H1 (cell line): Measurements from ENCODE around the gene MBTPS1. TPM values are rescaled to one million over a fixed set of nuclear protein-coding genes. Genes with fewer than 3 reads are reported as not detected.

Experiments
- CTCF ChIA-PET: fragments of 300-600 bp; sonication (Branson Sonifier 250); formaldehyde crosslinking; loops from one replicate; lab custom pipeline; 2021; ENCODE audit not compliant: partially characterized antibody; lab: Charles Lee
- POLR2A ChIA-PET: fragments of 300-600 bp; sonication (Branson Sonifier 250); formaldehyde crosslinking; loops from one replicate; lab custom pipeline; 2021; ENCODE audit warnings: inconsistent platforms; ENCODE audit not compliant: partially characterized antibody; lab: Charles Lee
- DNase-seq, 2 experiments: peaks; one replicate each; pipeline versions ENCODE4 v3.0.0 to v3.0.0-alpha.2; 2010 to 2022; ENCODE audit warnings: low spot score in 2 of 2, low read depth in 1 of 2, mixed read lengths in 1 of 2
- FAIRE-seq: peaks from 2 replicates; lab custom pipeline; 2011; peaks lifted over from hg19 to GRCh38; lab: Jason Lieb, UNC
- H2AFZ ChIP-seq: 2 replicates; pipeline ENCODE4 v1.8.1; 2012; ENCODE audit warnings: low read length, inconsistent platforms
- H2AK5ac ChIP-seq: 2 replicates; pipeline ENCODE4 v1.6.1; 2013; ENCODE audit warnings: low read depth, low read length
- H2BK120ac ChIP-seq: replicated peaks from 2 replicates; pipeline ENCODE3; 2013; ENCODE audit warnings: low read depth, low read length, inconsistent platforms
- H2BK12ac ChIP-seq: 2 replicates; pipeline ENCODE4 v1.6.1; 2013; ENCODE audit warnings: low read depth, low read length
- H2BK15ac ChIP-seq: 2 replicates; pipeline ENCODE4 v1.6.1; 2013; ENCODE audit warnings: low read length
- H2BK20ac ChIP-seq: 2 replicates; pipeline ENCODE4 v1.6.1; 2013; ENCODE audit warnings: low read length
- H2BK5ac ChIP-seq: 2 replicates; pipeline ENCODE4 v1.6.1; 2013; ENCODE audit warnings: low read depth, low read length
- H3K14ac ChIP-seq: 2 replicates; pipeline ENCODE4 v1.6.1; 2013; ENCODE audit warnings: inconsistent platforms; ENCODE audit not compliant: insufficient read length
- H3K18ac ChIP-seq: 2 replicates; pipeline ENCODE4 v1.6.1; 2013; ENCODE audit warnings: low read length; ENCODE audit errors: extremely low read depth
- H3K23ac ChIP-seq: 2 replicates; pipeline ENCODE4 v1.6.1; 2013; ENCODE audit warnings: inconsistent platforms; ENCODE audit not compliant: insufficient read length
- H3K23me2 ChIP-seq: 2 replicates; pipeline ENCODE4 v1.6.1; 2013; ENCODE audit warnings: low read depth, low read length
- H3K27ac ChIP-seq: 2 replicates; pipeline ENCODE4 v1.6.1; 2011; ENCODE audit warnings: low read depth, low read length, inconsistent platforms
- H3K27me3 ChIP-seq, 4 experiments: replicated peaks in 1 of 4; 1 replicate in 1 of 4; 2 replicates in 3 of 4; pipeline versions ENCODE4 v1.6.1 to v1.8.1; 2011 to 2013; ENCODE audit warnings: low read length in 3 of 4, mild to moderate bottlenecking in 3 of 4, inconsistent platforms in 2 of 4, mixed read lengths in 2 of 4, moderate library complexity in 1 of 4; ENCODE audit not compliant: control insufficient read depth in 3 of 4, insufficient read depth in 3 of 4; ENCODE audit errors: extremely low read depth in 1 of 4
- H3K36me3 ChIP-seq, 4 experiments: 2 replicates each; pipeline versions ENCODE4 v1.6.1 to v1.8.1; 2011 to 2013; ENCODE audit warnings: mild to moderate bottlenecking in 4 of 4, low read length in 3 of 4, moderate library complexity in 2 of 4, control low read depth in 1 of 4, inconsistent platforms in 1 of 4; ENCODE audit not compliant: insufficient read depth in 4 of 4, control insufficient read depth in 2 of 4
- H3K4ac ChIP-seq: replicated peaks from 2 replicates; pipeline ENCODE3; 2013; ENCODE audit warnings: low read length, low read depth, mixed read lengths, inconsistent platforms; ENCODE audit not compliant: insufficient read length
- H3K4me1 ChIP-seq, 4 experiments: replicated peaks in 1 of 4; 1 replicate in 1 of 4; 2 replicates in 3 of 4; pipeline versions ENCODE4 v1.6.1 to v1.8.1; 2011 to 2013; ENCODE audit warnings: low read length in 3 of 4, inconsistent platforms in 2 of 4, mixed read lengths in 1 of 4; ENCODE audit not compliant: insufficient read depth in 4 of 4, control insufficient read depth in 3 of 4
- H3K4me2 ChIP-seq, 2 experiments: 2 replicates each; pipeline versions ENCODE4 v1.6.1 to v1.8.1; 2011 to 2013; ENCODE audit warnings: low read depth in 2 of 2, low read length in 2 of 2, control low read depth in 1 of 2, inconsistent platforms in 1 of 2, mild to moderate bottlenecking in 1 of 2; ENCODE audit not compliant: insufficient read depth in 1 of 2
- H3K4me3 ChIP-seq, 4 experiments: fragments of 200-600, 300-600 bp in 1 of 4; sonication (generic), shearing (Covaris generic), sonication (Bioruptor Twin) in 1 of 4; 2 replicates each; pipeline versions ENCODE4 v1.5.1 to v1.8.1; 2011 to 2016; ENCODE audit warnings: low read length in 4 of 4, low read depth in 3 of 4, control low read depth in 2 of 4, inconsistent platforms in 2 of 4, mild to moderate bottlenecking in 2 of 4, mixed read lengths in 1 of 4, moderate library complexity in 1 of 4; ENCODE audit not compliant: insufficient read depth in 2 of 4; ENCODE audit errors: extremely low read depth in 1 of 4
- H3K56ac ChIP-seq: replicated peaks from 2 replicates; pipeline ENCODE3; 2013; ENCODE audit warnings: low read depth, mild to moderate bottlenecking, mixed read lengths, low read length, inconsistent platforms; ENCODE audit not compliant: insufficient read length
- H3K79me1 ChIP-seq: 2 replicates; pipeline ENCODE4 v1.6.1; 2013; ENCODE audit warnings: low read depth, low read length, control low read depth
- H3K79me2 ChIP-seq, 2 experiments: 2 replicates each; pipeline versions ENCODE4 v1.6.1 to v1.8.1; 2012 to 2013; ENCODE audit warnings: low read length in 2 of 2, mild to moderate bottlenecking in 2 of 2, inconsistent platforms in 1 of 2; ENCODE audit not compliant: insufficient read depth in 2 of 2, control insufficient read depth in 1 of 2
- H3K9ac ChIP-seq, 4 experiments: replicated peaks in 1 of 4; 1 replicate in 1 of 4; 2 replicates in 3 of 4; pipeline versions ENCODE4 v1.6.1 to v1.8.1; 2011 to 2013; ENCODE audit warnings: low read depth in 3 of 4, low read length in 3 of 4, control low read depth in 2 of 4, mild to moderate bottlenecking in 2 of 4, moderate library complexity in 2 of 4, inconsistent platforms in 1 of 4; ENCODE audit errors: extremely low read depth in 1 of 4
- H3K9me3 ChIP-seq, 2 experiments: 2 replicates each; pipeline versions ENCODE4 v1.6.1 to v1.8.1; 2012 to 2013; ENCODE audit warnings: mild to moderate bottlenecking in 2 of 2, moderate library complexity in 2 of 2, control low read depth in 1 of 2, inconsistent platforms in 1 of 2, low read depth in 1 of 2, low read length in 1 of 2, mixed read lengths in 1 of 2; ENCODE audit not compliant: insufficient read depth in 2 of 2
- H4K20me1 ChIP-seq, 2 experiments: replicated peaks in 1 of 2; 2 replicates each; pipeline versions ENCODE3 to v1.8.1; 2011 to 2013; ENCODE audit warnings: inconsistent platforms in 2 of 2, low read length in 2 of 2, mild to moderate bottlenecking in 1 of 2; ENCODE audit not compliant: insufficient read depth in 2 of 2, control insufficient read depth in 1 of 2
- H4K5ac ChIP-seq: 2 replicates; pipeline ENCODE4 v1.6.1; 2013; ENCODE audit warnings: low read length, low read depth, mixed read lengths, inconsistent platforms; ENCODE audit not compliant: insufficient read length
- H4K8ac ChIP-seq: 2 replicates; pipeline ENCODE4 v1.8.0; 2013; ENCODE audit warnings: mild to moderate bottlenecking, moderate library complexity, low read length, inconsistent platforms; ENCODE audit not compliant: insufficient read depth; ENCODE audit errors: extremely low read depth
- H4K91ac ChIP-seq: replicated peaks from 2 replicates; pipeline ENCODE3; 2013; ENCODE audit warnings: low read length, mixed read lengths, inconsistent platforms; ENCODE audit not compliant: insufficient read length
- whole genome bisulfite sequencing, 2 experiments: shearing (Covaris generic) in 1 of 2; methylation state at CpG; one replicate each; pipeline versions ENCODE4 v1.1.6 to v1.1.7; 2013 to 2015; ENCODE audit warnings: low lambda C conversion rate in 2 of 2, mixed read lengths in 2 of 2, inconsistent platforms in 1 of 2, low coverage in 1 of 2, missing lambda C conversion rate in 1 of 2; ENCODE audit not compliant: insufficient replicate concordance in 2 of 2, insufficient coverage in 1 of 2, insufficient read length in 1 of 2; ENCODE audit errors: extremely low coverage in 1 of 2, missing lambda C conversion rate in 1 of 2; 5-methylcytosine and 5-hydroxymethylcytosine counted together
- polyA plus RNA-seq, 7 experiments: library from polyadenylated mRNA; depleted of rRNA in 3 of 7; stranded (reverse) in 5 of 7; unstranded in 2 of 7; fragments of >200 nt in 5 of 7; fragments of 200-250 nt in 2 of 7; gene quantifications; 1 replicate in 5 of 7; 2 replicates in 1 of 7; 4 replicates in 1 of 7; pipeline versions ENCODE4 v1.2.1 to v1.2.3, GENCODE V29; 2011 to 2013; ENCODE audit warnings: missing spikeins in 2 of 7, mixed read lengths in 2 of 7
- total RNA-seq: library from RNA; stranded (reverse); fragmentation: NEBNext Ultra II Directional; extraction: Animal tissue kit (Norgen Biotek cat#: 25700); gene quantifications from 2 replicates; pipeline ENCODE4 v1.2.1, GENCODE V29; 2021

MBTPS1 gene
- total and polyA plus RNA-seq, 2 of the 8 experiments (the other 6 are each of a cell fraction or from before 2014, with no cell fraction given) = 30.6 to 53.3 TPM

DNA sequence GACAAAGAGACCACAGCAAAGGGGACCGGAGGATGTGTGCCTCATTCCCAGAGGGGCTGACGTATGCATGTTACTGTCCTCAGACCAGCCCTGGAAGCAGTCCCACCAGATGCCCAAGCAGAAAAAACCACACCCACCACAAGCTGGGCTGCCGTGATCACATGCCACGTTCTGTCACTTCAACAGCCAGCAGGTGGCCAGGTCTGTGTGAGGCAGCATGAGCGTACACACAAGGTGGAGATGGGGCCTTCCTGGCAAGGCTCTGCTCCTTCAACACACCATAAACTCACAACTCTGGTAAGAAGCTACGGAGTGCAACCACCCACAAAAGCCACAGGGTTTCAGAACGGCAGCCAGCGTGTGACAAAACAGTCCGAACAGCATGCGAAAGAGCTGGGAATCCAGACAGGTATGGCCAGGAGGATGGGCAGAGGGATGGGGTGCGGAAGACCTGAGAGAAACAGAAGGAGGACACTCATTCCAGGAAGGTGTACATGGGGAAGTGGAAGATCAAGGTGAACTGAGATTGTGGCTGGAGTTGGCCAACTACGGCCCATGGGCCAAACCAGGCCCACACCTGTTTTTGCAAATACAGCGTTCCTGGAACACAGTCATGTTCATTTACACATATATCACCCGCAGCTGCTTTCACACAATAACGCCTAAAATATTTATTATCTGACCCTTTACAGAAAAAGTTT lies 27.9 kb downstream of the MBTPS1 start:
- Histone ChIP-seq H2BK12ac (no peak overlapping the region), H4K20me1 (peaks cover 0 to 10% of the 10 kb centered on the region in 2 experiments), H3K27ac (no peak overlapping the region), H3K9ac (no peak overlapping the region), H2AK5ac (no peak overlapping the region), H3K14ac (no peak overlapping the region), H4K91ac (no peak overlapping the region), H3K9me3 (no peaks in the 10 kb centered on the region), H2BK5ac (no peak overlapping the region), H3K4me3 (no peak overlapping the region), H3K27me3 (no peaks in the 10 kb centered on the region), H3K56ac (no peak overlapping the region), H3K36me3 (peaks cover 19 to 75% (median 57%) of the 10 kb centered on the region in 4 experiments; a peak in 7 of 8 replicates), H2BK20ac (no peak overlapping the region), H2BK15ac (no peak overlapping the region), H3K23me2 (no peaks in the 10 kb centered on the region), H3K4ac (no peak overlapping the region), H3K23ac (no peak overlapping the region), H2AFZ (no peak overlapping the region), H3K79me1 (no peaks in the 10 kb centered on the region; the same call in 1 of the 2 replicates), H3K18ac (no peak overlapping the region), H3K4me2 (no peak overlapping the region), H4K5ac (no peak overlapping the region), H4K8ac (no peak overlapping the region), H2BK120ac (no peak overlapping the region), H3K79me2 (no peaks in the 10 kb centered on the region), H3K4me1 (no peaks in the 10 kb centered on the region)
- WGBS, 2 experiments = 90% methylated on average over 15 of the region's 15 CpGs; no CpG with 5 or more reads in 1 of the 2 experiments
- CTCF ChIA-PET = interaction anchor here (0.5 to 10.5 kb wide), 8 partner anchors 11 to 395 kb away, joined by 3 to 93 read pairs (median 3); no protein-coding TSS in a partner anchor
- POLR2A ChIA-PET = interaction anchor here (1.2 kb wide), 1 partner anchor 30 kb away, joined by 3 read pairs; no protein-coding TSS in a partner anchor
- DNase-seq = no peak
- no peak for FAIRE-seq
